Activated gamma-delta T cell treated with Interleukin-2 at 50 U/mL for 16 hours (primary cell): ENCODE results near the gene UNC119B.

Experiments
- DNase-seq: peaks from one replicate; pipeline ENCODE4 v3.0.0-alpha.2; 2020

UNC119B gene

GRCh38 chr12:120741476-120742421 lies 31.5 kb downstream of the UNC119B start:
- DNase-seq = no peak

GRCh38 chr12:120744922-120745493 lies 34.8 kb downstream of the UNC119B start:
- DNase-seq = no peak

DNA sequence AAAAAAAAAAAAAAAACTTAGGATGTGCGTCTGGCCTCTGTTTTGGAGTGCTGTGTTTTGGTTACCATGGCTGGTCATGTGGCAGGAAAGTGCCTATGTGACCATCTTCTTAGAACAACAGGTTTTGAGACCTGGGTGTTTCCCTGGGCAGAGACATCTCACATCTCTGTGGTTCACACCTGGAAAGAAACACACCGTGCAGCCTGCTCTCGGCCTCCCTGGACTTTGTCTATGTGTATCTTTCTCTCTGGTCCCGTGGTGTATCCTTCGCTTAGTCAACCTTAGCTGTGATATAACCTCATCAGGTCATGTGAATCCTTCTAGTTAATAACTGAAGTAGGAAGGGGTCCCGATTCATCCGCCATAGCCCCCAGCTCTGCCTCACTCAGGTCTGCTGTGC lies 38.0 kb downstream of the UNC119B start:
- no peak for DNase-seq

GRCh38 chr12:120749256-120749655 lies 39.0 kb downstream of the UNC119B start:
- DNase-seq = no peak

DNA sequence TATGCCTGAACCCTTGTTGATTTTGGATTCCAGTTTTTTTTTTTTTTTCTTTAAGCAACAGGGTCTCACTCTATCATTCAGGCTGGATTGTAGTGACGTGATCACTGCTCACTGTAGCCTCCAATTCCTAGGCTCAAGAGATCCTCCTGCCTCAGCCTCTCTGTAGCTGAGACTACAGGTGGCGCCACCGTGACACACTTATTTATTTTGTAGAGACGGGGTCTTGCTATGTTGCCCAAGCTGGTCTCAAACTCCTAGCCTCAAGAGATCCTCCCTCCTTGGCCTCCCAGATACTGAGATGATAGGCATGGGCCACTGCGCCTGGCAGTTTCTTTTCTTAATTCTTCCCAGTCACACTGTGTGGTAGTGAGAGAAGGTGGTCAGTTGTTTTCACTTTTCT lies 40.5 kb downstream of the UNC119B start:
- DNase-seq = no peak

GRCh38 chr12:120751389-120751788 lies 41.1 kb downstream of the UNC119B start:
- DNase-seq = no peak

DNA sequence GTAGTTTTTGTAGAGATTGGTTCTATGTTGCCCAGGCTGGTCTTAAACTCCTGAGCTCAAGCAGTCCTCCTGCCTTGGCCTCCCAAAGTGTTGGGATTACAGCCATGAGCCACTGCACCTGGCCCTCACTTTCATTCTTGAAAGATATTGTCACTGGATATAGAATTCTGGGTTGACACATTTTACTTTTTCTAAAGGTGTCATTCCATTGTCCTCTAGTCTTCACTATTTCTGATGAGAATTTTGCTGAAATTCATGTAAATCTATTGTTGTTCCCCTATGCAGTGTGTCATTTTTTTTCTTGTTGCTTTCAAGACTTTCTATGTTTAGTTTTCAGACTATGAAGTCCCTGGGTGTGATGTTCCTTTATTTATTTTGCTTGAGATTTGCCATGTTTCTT lies 44.5 kb downstream of the UNC119B start:
- no peak for DNase-seq

DNA sequence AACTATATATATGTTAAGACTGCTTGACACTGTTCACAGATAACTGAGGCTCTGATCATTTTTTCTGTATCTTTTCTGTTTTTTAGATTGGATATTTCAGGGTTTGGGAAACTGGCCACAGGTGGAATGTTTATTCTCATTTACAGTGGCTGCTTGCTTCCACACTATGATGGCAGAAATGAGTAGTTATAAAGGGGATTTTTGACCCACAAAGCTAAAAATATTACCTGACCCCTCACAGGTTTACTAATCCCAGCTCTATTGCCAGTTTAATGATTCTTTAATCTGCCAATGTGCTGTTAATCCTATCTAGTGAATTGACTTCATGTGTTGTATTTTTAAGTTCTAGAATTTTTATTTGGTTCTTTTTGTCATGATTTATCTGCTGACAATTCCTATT lies 45.0 kb downstream of the UNC119B start:
- no peak for DNase-seq

- DNase-seq = no peak
Measured at GRCh38 chr12:120757226-120757742, 47.0 kb downstream of the UNC119B start.

DNA sequence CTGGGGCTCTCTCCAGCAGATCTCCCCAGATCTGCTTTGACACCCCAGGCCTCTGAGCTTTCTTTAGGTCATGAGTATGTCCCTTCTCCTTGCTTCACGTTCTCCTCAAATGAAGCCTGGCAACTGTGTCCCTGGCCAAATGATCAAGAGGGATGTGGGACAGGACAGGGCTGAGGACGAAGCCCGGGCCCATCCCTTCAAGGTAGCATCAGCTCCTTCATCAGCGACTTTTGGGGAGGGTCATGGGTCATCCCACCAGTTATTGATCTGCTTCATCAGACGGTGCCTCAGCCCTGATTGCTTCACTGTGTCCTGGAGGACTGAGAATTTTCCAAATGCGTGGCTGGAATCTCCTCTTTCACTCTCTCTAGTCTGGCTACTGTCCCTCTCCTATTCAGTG lies 47.7 kb downstream of the UNC119B start:
- DNase-seq = no peak

- DNase-seq = no peak
Measured at GRCh38 chr12:120758798-120759590, 48.7 kb downstream of the UNC119B start.

DNA sequence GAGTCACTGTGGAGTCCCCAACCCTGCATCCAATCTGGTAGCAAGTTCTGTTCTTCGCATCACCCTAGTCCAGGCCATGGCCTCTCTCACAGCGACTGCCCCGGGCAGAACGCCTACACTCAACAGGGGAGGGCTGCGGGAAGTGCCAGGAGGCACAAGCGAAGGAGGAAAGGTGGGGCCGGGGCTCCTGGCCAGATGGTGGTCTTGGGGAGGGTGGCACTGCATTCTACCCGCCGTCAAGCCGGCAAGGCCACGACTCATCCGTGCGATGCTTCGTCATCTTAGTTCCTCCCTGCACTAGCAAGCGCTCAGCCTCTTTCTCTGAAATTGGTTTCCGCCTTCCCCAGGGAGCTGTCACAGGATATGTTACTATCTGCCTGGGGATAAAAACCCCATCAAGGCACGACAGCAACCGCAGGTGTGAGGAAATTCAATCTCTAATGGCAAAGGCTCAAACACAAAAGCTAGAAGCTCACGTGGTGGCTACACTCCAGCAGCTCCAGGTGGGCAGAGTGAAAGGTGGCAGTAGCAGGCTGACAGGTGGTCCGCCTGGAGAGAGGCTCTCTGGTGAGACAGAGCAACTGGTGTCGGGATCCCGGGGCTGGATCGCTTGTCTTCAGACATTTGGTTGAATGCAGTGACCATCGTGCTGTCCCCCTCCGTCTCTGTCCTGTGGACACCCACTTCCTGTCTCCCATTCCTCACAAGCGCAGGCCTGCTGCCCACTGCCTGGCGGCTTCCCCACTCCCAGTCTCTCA lies 49.5 kb downstream of the UNC119B start:
- DNase-seq = no peak

DNA sequence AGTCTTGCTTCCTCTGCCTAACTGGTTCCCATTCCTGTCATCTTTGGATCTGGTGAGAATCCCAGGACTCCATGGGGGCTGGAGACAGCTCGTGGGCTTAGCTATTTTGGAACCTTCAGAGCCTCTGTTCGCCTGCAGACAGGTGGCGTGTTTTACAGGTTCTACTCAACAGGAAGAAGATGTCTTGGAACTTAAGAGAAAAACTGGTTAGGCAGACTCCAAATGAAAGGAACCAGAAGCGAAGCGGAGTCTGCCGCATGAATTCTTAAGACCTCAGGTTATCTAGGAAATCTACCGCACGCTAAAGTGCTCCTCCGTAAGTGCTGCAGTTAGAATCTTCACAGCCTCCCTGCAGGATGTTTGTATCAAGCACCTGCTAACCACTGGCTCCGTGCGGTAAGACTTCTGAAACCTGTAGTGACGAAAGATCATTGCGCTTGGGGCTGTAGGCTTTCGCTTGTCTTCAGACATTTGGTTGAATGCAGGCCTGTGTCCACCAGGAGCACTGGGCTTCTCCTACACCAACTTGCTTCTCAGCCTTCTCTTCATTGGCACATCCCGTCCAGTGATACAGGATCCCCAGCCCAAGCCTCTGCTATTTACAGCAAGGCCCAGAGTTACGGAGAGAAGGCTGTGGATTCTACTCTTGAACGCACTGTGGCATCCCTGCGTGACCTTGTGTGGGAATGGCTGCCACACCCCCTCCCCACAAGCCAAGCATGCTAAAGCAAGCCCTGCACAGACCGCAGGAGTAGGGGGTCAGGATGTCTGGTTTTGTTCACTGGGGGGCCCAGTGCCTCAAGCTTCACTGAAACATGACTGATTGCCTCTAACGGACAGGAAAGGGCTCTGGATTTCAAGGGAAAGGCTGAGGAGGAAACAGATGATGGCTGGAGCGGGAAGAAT lies 50.3 kb downstream of the UNC119B start:
- DNase-seq = no peak

GRCh38 chr12:120761519-120761934 lies 51.3 kb downstream of the UNC119B start:
- DNase-seq = no peak

GRCh38 chr12:120762086-120762485 lies 51.8 kb downstream of the UNC119B start:
- no peak for DNase-seq

DNA sequence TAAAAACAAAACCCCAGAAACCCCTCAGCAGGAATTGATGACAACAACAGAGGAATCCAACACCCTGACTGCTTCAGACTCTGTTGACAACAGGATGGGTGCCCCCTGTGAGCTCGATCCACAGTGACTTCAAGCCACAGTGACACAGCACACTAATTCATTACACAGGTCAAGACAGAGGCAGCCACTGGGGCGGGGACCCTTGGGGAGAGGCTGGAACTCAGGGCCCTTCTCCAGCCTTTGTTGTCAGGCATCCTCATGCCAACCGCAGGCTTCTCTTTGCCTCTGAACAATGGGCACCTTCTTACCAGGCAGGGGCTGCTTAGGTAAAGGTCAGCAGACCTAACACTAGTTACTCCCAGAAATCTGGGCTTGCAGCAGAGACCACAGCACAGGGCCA lies 53.0 kb downstream of the UNC119B start:
- no peak for DNase-seq

GRCh38 chr12:120764816-120765215 lies 54.6 kb downstream of the UNC119B start:
- DNase-seq = no peak

GRCh38 chr12:120766566-120766965 lies 56.3 kb downstream of the UNC119B start:
- DNase-seq = no peak

- DNase-seq = no peak
Measured at GRCh38 chr12:120767071-120768024, 57.1 kb downstream of the UNC119B start.

DNA sequence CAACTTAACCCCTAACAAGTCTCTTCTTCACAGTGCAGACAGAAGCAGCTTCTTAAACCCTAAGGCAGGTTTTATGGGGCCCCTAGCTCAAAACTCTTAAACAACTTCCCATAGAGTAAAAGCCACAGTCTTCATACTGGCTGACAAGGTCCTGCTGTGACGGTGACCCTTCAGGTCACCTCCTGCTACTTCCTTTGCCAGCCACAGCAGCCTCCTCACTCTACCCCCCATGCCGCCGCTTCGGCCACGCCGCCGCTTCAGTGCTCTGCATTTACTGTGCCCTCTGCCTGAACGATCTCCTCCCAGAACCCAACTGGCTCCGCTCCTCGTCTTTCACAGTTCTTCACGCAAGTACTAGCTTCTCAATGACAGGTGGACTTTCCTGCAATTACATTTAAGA lies 60.8 kb downstream of the UNC119B start:
- no peak for DNase-seq
